Endothelial cell of umbilical vein (primary cell): ENCODE data around the gene CSNK2A3. TPM values are rescaled to one million over a fixed set of nuclear protein-coding genes. Genes with fewer than 3 reads are reported as not detected.

Source experiments
- BruUV-seq: library from RNA; stranded (reverse); fragments of 400-500 nt; replicated peaks from 2 replicates; lab custom pipeline; 2021; lab: Mats Ljungman, UMichigan
- CTCF ChIA-PET: fragments of 300-600, 350-600 bp; sonication (Branson Sonifier 250); formaldehyde crosslinking; loops from one replicate; lab custom pipeline; 2021; ENCODE audit warnings: antibody characterized with exemption, inconsistent platforms; lab: Charles Lee
- POLR2A ChIA-PET: fragments of 300-600, 350-600 bp; sonication (Branson Sonifier 250); formaldehyde crosslinking; loops from one replicate; lab custom pipeline; 2021; ENCODE audit warnings: antibody characterized with exemption, inconsistent platforms; lab: Charles Lee
- DNase-seq: peaks from one replicate; pipeline ENCODE4 v3.0.0-alpha.2; 2011; ENCODE audit warnings: low read depth, low spot score
- FAIRE-seq: peaks from 2 replicates; lab custom pipeline; 2011; peaks lifted over from hg19 to GRCh38; lab: Jason Lieb, UNC
- H2AFZ ChIP-seq: 2 replicates; pipeline ENCODE4 v1.6.0; 2012; ENCODE audit warnings: low read depth, low read length, control low read depth, inconsistent platforms
- H3K27ac ChIP-seq: 2 replicates; pipeline ENCODE4 v1.5.1; 2011; ENCODE audit warnings: low read depth, mild to moderate bottlenecking, control low read depth, low read length, moderate library complexity; ENCODE audit not compliant: insufficient read depth
- H3K27me3 ChIP-seq, 2 experiments: 2 replicates each; pipeline versions ENCODE4 v1.6.0 to v1.6.1; 2011; ENCODE audit warnings: low read length in 2 of 2, mixed read lengths in 1 of 2; ENCODE audit not compliant: control insufficient read depth in 2 of 2, insufficient read depth in 2 of 2
- H3K36me3 ChIP-seq, 2 experiments: 2 replicates in 1 of 2; 3 replicates in 1 of 2; pipeline ENCODE4 v1.5.1; 2011; ENCODE audit warnings: low read length in 2 of 2, mild to moderate bottlenecking in 1 of 2, moderate library complexity in 1 of 2; ENCODE audit not compliant: control insufficient read depth in 2 of 2, insufficient read depth in 2 of 2; ENCODE audit errors: extremely low read depth in 1 of 2
- H3K4me1 ChIP-seq: 3 replicates; pipeline ENCODE4 v1.5.1; 2011; ENCODE audit warnings: mild to moderate bottlenecking, low read length; ENCODE audit not compliant: control insufficient read depth, insufficient read depth; ENCODE audit errors: extremely low read depth
- H3K4me2 ChIP-seq: 2 replicates; pipeline ENCODE4 v1.6.1; 2011; ENCODE audit warnings: low read length, control low read depth, mixed read lengths; ENCODE audit not compliant: insufficient read depth
- H3K4me3 ChIP-seq, 3 experiments: fragments of 200-600 bp in 1 of 3; sonication (generic), shearing (Covaris generic) in 1 of 3; replicated peaks in 1 of 3; 2 replicates each; pipeline ENCODE4 v1.5.1; 2011 to 2016; ENCODE audit warnings: control low read depth in 3 of 3, low read length in 3 of 3, mild to moderate bottlenecking in 2 of 3, inconsistent platforms in 1 of 3, low read depth in 1 of 3, moderate library complexity in 1 of 3; ENCODE audit not compliant: insufficient read depth in 1 of 3
- H3K79me2 ChIP-seq: 2 replicates; pipeline ENCODE4 v1.6.0; 2012; ENCODE audit warnings: low read length, inconsistent platforms; ENCODE audit not compliant: control insufficient read depth, insufficient read depth
- H3K9ac ChIP-seq: replicated peaks from 2 replicates; pipeline ENCODE3; 2011; ENCODE audit warnings: low read length, control low read depth; ENCODE audit not compliant: insufficient read depth; ENCODE audit errors: extremely low read depth
- H3K9me1 ChIP-seq: replicated peaks from 3 replicates; pipeline ENCODE4 v1.6.0; 2011; ENCODE audit warnings: mild to moderate bottlenecking, low read length; ENCODE audit not compliant: control insufficient read depth, insufficient read depth; ENCODE audit errors: extremely low read depth
- H3K9me3 ChIP-seq: replicated peaks from 2 replicates; pipeline ENCODE4 v1.5.1; 2012; ENCODE audit warnings: low read length, inconsistent platforms; ENCODE audit not compliant: control insufficient read depth, insufficient read depth
- H4K20me1 ChIP-seq: replicated peaks from 2 replicates; pipeline ENCODE3; 2011; ENCODE audit warnings: mild to moderate bottlenecking, low read length; ENCODE audit not compliant: control insufficient read depth, insufficient read depth; ENCODE audit errors: extremely low read depth
- EZH2 ChIP-seq: IDR thresholded peaks from 2 replicates; pipeline ENCODE4 v1.6.1; 2012; ENCODE audit warnings: borderline replicate concordance, low read depth, mild to moderate bottlenecking, moderate library complexity, low read length, inconsistent platforms; ENCODE audit not compliant: severe bottlenecking
- FOS ChIP-seq: IDR thresholded peaks from 2 replicates; pipeline ENCODE4 v1.6.1; 2011; ENCODE audit warnings: mild to moderate bottlenecking, low read length, moderate library complexity, borderline replicate concordance; ENCODE audit not compliant: insufficient read depth
- GATA2 ChIP-seq: IDR thresholded peaks from 2 replicates; pipeline ENCODE4 v1.7.0; 2011; ENCODE audit warnings: low read depth, mild to moderate bottlenecking, moderate library complexity, mixed read lengths, low read length; ENCODE audit not compliant: insufficient read length, insufficient read depth
- JUN ChIP-seq: IDR thresholded peaks from 2 replicates; pipeline ENCODE4 v1.6.1; 2011; ENCODE audit warnings: borderline replicate concordance, low read depth; ENCODE audit not compliant: insufficient read length, insufficient read depth
- MAX ChIP-seq: IDR thresholded peaks from 2 replicates; pipeline ENCODE4 v1.6.1; 2011; ENCODE audit not compliant: insufficient read depth, insufficient read length
- MYC ChIP-seq: IDR thresholded peaks from one replicate; pipeline ENCODE4 v1.6.1; 2011; ENCODE audit warnings: mild to moderate bottlenecking, low read depth, low read length
- POLR2A ChIP-seq: IDR thresholded peaks from 2 replicates; pipeline ENCODE4 v1.6.1; 2012; ENCODE audit warnings: low read depth, mild to moderate bottlenecking, control low read depth, low read length
- POLR2AphosphoS5 ChIP-seq: IDR thresholded peaks from 2 replicates; pipeline ENCODE4 v1.6.1; 2012; ENCODE audit warnings: low read depth, mild to moderate bottlenecking, control low read depth, low read length, moderate library complexity; ENCODE audit not compliant: insufficient read depth
- dilution Hi-C: fragments of 300-500 bp; cut with MboI; formaldehyde crosslinking; loops from one replicate; pipeline ENCODE4 v1.15.0; 2019; ENCODE audit warnings: low sequenced_read_pairs; ENCODE audit not compliant: extremely low pct_ligation_motif_present
- intact Hi-C: fragments of 100-400 bp; cut with micrococcal nuclease; formaldehyde crosslinking; loops from one replicate; pipeline ENCODE4 v1.10.0; 2022
- polyA plus RNA-seq, 4 experiments: library from polyadenylated mRNA; depleted of rRNA in 3 of 4; stranded (reverse) in 3 of 4; unstranded in 1 of 4; fragments of >200 nt; gene quantifications; 2 replicates each; pipeline versions ENCODE4 v1.2.1 to v1.2.3, GENCODE V29; 2011 to 2012; ENCODE audit warnings: missing spikeins in 1 of 4
- total RNA-seq: library from RNA; stranded (reverse); gene quantifications from 2 replicates; pipeline ENCODE4 v1.2.3, GENCODE V29; 2021
- TF ChIP-seq, protein P1 (sequence below), 2 donors: IDR thresholded peaks; 1 replicate in 1 of 2; 2 replicates in 1 of 2; pipeline ENCODE4 v1.5.1; 2011; ENCODE audit warnings: low read length in 2 of 2, mild to moderate bottlenecking in 2 of 2, moderate library complexity in 2 of 2, control low read depth in 1 of 2, inconsistent platforms in 1 of 2, low read depth in 1 of 2; ENCODE audit not compliant: insufficient read depth in 1 of 2; ENCODE audit errors: extremely low read depth in 1 of 2

Gene CSNK2A3
- total and polyA plus RNA-seq, 2 donors (not counting 3 experiments of a cell fraction or from before 2014, with no cell fraction given), result 0.41 TPM; not detected in 1

- Histone ChIP-seq H3K9ac (no peak overlapping the region), H3K79me2 (no peaks in the 10 kb centered on the region), H4K20me1 (no peaks in the 10 kb centered on the region), H2AFZ (no peak overlapping the region), H3K27ac (no peak overlapping the region), H3K9me3 (no peaks in the 10 kb centered on the region), H3K27me3 (no peaks in the 10 kb centered on the region), H3K9me1 (no peaks in the 10 kb centered on the region), H3K4me2 (no peak overlapping the region), H3K4me1 (no peaks in the 10 kb centered on the region), H3K36me3 (no peaks in the 10 kb centered on the region), H3K4me3 (no peak overlapping the region)
- ChIA-PET CTCF (no interaction called here), POLR2A (no interaction called here)
- dilution Hi-C loops, result no loop called here
- no peak for TF ChIP-seq GATA2
- TF ChIP-seq, protein P1, sequence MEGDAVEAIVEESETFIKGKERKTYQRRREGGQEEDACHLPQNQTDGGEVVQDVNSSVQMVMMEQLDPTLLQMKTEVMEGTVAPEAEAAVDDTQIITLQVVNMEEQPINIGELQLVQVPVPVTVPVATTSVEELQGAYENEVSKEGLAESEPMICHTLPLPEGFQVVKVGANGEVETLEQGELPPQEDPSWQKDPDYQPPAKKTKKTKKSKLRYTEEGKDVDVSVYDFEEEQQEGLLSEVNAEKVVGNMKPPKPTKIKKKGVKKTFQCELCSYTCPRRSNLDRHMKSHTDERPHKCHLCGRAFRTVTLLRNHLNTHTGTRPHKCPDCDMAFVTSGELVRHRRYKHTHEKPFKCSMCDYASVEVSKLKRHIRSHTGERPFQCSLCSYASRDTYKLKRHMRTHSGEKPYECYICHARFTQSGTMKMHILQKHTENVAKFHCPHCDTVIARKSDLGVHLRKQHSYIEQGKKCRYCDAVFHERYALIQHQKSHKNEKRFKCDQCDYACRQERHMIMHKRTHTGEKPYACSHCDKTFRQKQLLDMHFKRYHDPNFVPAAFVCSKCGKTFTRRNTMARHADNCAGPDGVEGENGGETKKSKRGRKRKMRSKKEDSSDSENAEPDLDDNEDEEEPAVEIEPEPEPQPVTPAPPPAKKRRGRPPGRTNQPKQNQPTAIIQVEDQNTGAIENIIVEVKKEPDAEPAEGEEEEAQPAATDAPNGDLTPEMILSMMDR (IDR thresholded peaks at IDR 0.05; ENCODE audit: extremely low read depth in 1 of 2, insufficient read depth in 1 of 2, low read depth in 1 of 2, low read length in 2 of 2), result no peak
- no peak for TF ChIP-seq FOS
- TF ChIP-seq MAX, result no peak
- TF ChIP-seq POLR2A, result no peak
- TF ChIP-seq JUN, result no peak
- no peak for TF ChIP-seq EZH2
- TF ChIP-seq MYC, result no peak
- no peak for TF ChIP-seq POLR2AphosphoS5
- DNase-seq, result no peak
- intact Hi-C loops, result no loop called here
- no peak for FAIRE-seq
- no TSS peak for BruUV-seq
Measured at GRCh38 chr11:11378184-11378940, 25.3 kb upstream of the CSNK2A3 start.
